GM19035 (cell line): ENCODE measurements around the gene ARID2.

ENCODE experiments used
- ATAC-seq: cut with Tn5 transposase; IDR thresholded peaks from one replicate; pipeline ENCODE4 v1.9.1; 2021; ENCODE audit not compliant: unreplicated experiment

ARID2 gene

DNA sequence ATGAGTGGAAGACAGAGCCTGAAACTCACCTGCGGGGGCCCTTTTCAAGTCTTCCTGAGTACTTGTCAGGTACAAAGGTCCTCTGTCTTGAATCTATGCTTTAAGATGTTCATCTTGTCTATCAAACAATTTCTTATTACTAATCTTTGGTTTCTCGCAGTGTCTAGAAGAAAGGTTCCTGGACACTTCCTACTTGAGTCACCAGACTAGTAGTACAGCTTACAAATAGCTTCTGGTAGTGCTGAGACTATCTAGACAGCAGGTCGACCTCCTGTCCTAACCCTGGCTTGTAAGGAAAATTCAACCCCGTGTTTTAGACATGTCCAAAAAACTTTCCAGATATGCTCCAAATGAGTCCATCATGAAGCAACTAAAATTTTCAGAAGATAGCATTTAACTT lies 11.2 kb upstream of the ARID2 start:
- ATAC-seq: no peak

DNA sequence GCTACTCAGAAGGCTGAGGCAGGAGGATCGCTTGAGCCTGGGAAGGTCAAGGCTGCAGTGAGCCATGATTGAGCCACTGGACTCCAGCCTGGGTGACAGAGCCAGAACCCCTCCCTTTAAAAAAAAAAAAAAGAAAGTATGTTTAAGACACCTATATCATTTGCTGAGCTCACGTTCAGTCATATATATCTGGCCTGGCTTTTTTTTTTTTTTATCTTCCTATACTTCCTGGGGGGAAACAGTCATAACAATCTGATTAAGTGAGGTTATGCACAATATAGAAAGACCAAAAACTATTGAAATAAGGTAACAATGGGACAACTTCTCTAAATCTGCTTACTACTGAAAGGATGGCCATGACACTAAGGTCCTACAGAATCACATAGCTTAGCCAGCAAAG lies 9.4 kb upstream of the ARID2 start:
- no peak for ATAC-seq

DNA sequence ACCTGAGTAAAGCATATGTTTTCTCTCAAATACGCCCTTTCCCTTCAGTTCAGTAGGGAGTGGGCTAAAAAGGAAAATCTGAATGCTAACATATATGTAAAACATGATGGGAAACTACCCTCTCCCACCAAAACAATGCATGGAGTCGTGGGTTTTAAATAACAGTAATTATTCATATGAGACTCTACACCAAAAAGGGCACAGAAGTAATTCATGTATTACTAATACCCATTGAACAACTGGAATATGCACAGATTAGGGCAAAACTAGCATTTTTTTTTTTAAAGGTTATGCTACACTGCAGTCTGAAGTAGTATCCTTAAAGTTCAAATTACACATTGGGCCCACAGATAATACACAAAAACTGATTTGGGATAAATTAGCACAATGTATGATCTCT lies 8.1 kb upstream of the ARID2 start:
- ATAC-seq: no peak

DNA sequence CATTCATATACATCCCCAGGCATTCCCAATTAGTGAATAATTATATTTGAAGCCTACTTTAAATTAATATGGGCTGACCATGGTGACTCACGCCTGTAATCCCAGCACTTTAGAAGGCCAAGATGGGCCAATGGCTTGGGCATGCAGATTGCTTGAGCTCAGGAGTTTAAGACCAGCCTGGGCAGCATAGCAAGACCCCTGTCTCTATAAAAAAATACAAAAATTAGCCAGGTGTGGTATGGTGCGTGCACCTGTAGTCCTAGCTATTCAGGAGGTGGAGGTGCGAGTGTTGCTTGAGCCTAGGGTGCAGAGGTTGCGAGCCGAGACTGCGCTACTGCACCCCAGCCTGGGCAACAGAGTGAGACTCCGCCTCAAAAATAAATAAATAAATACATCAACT lies 7.6 kb upstream of the ARID2 start:
- no peak for ATAC-seq

DNA sequence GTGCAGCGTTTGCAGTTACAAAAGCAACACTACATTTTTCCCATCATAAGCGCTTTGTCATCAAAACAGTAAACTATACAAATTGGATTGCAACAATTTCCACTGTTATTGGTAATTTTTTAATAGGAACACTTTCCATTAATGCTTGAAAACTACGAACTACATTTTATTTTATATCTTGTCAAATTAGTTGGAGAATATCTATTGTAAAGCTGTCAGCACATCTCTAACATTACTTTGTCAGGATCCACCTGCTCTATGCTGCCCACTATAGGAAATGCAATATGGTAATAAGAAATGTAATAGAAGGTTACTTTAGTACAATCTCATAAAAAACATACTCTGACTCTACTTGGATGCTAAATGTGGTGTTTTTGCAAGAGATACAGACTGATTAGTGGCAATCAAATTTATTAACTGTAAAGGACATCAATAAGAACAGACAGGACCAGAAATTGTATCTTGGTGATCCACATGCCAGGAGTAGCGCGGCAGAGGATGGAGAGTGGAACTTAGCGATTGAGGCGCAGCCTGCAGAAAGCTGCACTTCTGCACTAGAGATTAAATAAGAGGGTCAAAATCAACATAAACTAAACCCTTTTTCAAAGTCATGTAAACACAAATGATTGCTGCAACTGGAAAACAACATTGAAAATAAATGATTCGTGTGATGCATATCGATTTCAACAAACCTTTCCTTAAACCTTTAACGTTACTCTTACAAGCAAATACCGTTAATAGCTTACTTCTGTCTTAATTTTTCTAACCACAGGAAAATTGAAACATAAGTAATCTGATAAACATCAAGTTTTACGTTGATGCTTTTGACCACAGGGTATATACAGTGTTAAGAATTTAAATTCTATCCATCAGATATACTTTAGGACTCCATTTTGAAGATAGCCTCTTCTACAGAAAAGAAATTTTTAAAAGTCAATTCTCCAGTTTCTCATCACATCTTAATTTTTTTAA lies 3.6 kb upstream of the ARID2 start:
- ATAC-seq: no peak

DNA sequence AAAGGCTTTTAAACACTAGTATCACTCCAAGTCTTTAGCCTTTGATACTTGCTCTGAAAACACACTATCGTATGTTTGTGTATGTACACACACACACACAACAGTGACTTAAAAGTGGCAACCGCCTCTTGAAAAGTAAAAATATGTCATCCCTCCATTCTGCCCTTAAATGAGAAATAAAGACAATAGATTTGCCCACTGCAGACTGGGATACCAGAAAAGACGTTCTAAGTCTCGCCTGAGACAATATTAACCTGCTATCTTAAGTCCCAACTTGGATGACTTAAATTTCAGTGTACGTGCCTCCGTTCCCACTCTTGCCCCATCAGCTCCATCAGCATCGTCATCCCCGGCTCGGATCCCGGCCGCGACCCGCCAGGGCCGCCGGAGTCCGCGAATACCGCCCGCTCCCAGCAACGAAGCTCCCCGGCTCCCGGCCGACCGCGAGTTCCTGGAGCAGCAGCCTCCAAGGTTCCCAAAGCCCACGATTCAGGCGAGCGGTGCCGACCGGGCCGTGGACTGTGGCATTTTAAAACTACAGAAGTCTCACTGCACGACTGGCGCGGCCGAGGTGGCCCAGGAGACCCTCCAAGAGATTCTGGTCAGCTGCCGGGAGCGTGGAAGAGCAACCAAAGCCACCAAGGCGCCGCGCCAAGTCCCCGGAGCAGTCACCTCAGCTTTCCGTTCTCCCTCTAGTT lies 2.8 kb upstream of the ARID2 start:
- ATAC-seq: no peak

DNA sequence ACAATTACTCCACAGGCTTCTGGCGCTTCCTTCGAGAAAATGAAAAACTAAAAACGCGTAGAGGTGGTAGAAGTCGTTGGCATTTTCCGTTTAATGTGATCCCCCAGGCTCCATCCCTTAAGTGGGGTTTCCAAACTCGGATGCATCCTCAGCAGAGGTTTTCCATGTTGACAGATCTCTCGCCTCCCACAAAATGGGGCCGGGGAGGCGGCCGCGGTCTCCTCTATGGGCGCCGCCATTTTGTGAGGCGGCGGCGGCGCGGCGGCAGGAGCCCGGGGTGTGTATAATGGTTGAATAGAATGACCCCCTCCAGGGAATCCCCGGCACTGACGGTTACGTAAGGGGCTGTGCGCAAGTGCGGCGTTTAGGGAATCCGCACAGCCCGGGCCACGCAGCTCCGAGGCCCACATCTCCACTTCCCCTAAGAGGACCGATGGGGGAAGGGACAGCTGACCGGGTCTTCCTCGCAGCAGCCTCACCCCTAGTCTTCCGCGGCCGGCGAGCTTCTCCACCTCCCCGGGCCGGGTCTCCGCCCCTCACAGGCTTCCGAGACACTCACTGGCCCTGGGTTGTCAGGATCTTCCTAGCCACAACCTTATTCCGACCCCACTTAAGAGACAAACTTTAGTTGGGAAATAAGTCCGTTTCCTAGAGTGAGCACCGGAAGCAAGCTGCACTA lies 2.1 kb upstream of the ARID2 start:
- peak; percentile 49 for ATAC-seq

DNA sequence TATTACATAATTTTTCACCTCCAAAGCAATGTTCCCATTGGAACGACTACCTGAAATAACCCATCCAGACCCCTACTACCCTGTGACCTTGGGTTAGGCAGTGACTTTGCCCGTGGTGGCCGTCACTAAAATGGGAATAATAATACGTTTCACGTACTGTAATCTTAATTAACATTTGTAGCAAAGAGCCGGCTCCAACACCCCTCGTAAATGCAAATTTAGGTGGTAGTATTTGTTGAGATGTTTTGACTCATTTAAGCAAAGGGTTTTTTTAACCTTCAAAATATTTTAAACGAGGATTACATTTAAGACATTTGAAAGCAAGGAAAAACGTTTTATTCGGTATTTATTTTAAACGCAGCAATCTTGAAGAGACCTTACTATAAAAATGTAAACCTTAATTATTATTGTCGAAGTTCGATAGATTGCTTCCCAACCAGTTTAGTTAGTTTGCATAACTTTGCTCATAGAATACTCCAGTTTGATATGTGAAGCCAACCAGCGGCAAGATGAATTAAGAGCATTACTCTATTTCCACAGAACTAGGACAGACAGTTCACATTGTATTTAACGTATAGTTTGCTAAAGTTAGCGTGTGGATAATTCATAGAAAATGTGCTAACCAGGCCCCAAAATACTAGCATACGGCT lies 1.4 kb upstream of the ARID2 start:
- no peak for ATAC-seq

DNA sequence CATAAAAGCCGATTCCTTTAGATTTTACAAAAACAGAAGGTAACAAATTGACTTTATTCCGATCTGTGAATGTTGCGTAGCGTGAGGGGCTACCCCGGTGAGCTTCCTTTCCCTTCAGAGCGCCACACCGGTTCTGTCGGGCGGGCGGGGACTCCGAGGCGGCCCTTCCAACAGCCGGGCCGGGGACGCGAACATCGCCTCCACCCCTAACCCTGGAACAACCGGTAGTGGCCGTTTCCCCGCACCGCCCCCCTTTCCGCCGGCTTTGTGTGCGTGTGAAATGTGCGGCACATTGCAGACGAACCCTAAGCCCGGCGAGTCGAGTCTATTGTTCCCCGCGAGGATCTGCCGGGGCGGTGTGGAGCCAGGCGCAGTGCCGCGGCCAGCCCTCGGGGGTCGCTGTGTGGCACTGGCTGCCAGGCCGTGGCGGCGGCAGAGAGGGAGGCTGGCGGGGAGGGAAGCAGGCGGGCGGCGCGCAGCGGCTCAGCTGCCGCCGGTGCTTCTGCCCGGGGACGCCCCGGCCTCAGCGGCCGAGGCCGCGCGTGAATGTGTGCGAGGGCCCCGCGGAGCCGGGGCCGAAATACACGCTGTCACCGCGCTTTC lies 775 bp upstream of the ARID2 start:
- ATAC-seq: peak; percentile 56

DNA sequence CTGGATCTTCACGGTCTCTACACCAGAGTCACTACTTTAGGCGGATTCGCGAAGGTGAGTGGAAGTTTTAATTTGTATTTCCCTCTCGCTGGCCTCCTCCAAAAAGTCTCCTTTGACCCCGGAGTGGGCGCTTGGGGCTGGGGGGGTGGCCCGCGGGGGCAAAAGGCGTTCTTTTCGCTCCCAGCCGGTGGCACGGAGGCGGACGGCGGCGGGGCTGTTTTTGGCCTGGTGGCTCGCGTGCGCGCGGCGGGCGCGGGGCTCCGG lies 510 bp downstream of the ARID2 start:
- no peak for ATAC-seq

DNA sequence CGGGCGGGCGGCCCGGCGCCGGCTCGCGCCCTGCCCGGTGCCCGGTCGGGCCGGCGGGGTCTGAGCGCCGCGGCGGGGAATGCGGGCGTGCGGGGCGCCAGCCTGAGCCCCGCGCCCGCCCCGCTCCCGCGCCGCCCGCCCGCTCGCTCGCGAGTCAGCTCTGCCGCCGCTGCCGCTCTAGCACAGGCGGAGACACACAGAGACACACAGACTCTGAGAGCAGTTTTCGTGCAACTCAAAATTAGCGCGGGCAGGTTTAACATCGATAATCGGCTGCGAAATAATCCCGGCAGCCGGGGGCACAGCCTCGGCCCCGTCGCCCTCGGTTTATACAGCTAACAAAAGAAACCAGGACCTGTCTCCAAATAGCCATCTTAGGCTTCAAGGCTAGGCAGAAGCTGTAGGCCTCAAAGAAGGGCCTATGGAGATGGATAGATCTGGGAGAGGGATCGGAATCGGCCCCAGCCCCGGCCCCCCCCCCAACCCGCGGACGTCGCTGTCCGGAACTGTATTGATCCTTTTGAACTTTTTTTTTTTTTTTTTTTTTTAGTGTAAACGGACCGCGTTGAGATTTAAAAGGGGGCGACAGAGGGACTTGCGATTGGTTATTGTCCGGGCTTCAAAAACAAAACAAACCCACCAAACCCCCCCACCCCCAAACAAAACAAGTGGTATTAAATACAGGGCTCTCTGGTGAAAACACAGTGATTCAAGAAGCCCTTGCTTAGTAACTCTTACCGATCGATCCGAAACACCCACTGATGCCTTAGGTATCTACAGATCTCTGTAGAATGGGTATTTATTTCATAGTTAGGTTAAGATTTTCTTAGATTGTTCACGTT lies 1.1 kb downstream of the ARID2 start:
- no peak for ATAC-seq

DNA sequence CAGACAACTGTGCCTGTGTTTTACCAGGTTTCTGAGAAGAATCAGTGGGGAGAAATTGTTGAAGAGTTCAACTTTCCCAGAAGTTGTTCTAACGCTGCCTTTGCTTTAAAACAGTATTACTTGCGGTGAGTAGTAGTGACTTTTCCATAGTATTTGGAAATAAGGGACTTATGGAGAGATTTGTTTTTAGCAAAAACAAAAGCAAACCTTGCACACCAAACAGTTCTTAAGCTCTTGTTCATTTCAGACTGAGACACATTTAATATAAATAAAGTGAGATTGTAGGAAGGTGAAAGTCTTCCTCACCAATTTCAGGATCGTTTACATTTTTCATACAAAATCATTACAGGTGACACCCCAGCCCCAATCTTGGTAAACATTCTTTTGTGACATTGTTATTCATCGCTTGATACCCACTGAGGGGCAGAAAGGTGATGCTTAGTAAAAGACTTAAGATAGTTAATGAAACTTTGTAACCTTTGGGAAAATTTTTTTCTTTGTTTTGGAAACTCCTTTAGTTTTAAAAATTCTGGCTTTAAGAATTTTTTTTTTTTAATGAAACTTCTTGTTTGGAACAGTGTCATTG lies 1.8 kb downstream of the ARID2 start:
- no peak for ATAC-seq

DNA sequence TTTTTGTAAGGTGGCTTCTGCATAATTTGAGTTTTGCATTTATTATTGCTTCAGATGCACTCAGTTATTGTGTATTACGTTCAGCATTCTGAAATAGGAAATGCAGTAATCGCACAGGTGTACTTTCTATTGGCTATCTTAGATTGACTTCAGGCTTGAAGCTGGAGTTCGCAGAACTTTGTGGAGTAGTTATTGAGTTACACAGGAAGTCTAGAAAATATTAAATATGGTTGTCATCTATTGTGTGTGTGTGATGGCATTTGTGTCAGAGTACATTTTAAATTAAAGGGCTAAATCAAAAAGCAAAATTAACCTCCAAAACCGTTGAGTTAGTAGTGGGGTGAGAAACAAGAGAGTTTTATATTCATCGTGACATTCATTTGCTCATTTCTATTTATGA lies 2.7 kb downstream of the ARID2 start:
- ATAC-seq: no peak

DNA sequence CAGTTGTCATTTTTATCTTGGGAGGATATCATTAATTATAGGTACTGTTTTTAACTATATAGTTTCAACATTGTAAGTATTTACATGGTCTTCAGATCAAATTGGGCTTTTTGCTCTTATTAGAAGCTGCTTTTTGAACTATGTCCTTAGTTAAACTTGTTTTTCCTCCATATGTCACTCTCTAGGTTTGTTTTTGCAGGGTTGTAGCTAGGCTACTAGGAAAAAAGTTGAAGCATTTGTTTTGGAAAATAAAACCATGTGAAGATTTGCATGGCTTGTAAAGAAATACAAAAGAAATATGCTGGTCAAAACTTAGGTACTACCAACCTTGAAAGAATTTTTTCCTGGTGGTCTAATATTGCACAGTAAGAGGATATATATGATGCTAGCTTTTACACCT lies 3.4 kb downstream of the ARID2 start:
- ATAC-seq: no peak

DNA sequence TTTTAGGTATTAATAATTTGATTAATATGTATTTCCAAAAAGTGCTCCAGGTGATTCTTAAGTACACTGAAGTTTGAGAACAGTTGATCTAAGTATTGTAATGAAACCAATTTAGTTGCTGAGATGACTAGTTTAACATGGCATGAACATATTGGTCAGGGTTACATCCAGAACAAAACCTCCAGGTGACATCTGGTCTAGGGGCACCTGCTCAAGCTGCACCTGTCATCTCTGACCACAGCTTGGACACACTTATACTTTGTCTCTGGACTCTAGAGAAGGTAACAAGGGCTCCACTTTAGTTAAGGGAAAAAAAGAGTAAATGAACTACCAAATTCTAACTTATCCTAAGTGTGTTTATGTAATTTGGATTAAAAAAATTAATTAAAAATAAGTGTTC lies 8.1 kb downstream of the ARID2 start:
- ATAC-seq: no peak

DNA sequence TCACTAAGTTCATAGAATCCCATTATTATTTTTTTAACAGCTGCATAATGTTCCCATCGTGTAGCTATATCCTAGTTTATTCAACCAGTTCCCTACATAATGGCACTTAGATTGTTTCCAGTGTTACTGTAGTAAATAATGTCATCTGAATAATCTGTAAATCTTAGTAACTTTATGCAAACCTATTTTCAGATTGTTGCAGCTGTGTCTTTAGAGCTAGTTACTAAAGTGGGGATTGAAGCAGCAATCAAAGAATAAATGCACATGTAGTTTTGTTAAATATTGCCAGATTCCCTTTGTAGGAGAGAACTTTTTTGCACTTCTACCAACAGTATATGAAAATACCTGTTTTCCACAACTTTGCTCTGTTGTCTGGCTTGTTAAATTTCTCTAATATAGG lies 13.1 kb downstream of the ARID2 start:
- ATAC-seq: no peak

DNA sequence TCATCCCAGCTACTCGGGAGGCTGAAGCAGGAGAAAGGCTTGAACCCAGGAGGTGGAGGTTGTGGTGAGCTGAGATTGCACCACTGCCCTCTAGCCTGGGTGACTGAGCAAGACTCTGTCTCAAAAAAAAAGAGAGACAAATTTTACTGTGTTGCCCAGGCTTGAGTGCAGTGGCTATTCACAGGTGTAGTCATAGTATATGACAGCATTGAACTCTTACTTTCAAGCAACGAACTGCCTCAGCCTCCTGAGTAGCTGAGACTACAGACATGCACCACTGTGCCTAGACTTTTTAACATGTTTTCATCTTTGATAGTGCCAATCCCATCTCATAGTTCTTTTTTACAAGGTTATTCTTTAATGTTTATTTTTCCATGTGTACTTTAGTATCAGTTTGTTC lies 13.7 kb downstream of the ARID2 start:
- ATAC-seq: no peak

DNA sequence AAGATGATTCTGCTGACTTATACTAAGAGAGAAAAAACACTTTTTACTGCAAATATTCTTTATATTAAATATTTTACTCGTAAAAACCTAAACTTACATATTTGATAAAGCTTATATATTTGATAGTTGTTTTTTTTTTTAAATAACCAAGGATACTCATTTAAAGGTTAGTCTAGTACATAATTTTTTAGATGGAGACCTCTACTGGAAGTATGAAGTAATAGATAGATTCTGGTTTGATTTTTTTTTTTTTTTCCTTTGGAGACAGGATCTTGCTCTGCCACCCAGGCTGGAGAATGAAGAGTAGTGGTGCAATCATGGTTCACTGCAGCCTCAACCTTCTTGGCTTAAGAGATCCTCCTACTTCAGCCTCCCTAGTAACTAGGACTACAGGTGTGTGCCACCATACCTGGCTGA lies 16.4 kb downstream of the ARID2 start:
- no peak for ATAC-seq

DNA sequence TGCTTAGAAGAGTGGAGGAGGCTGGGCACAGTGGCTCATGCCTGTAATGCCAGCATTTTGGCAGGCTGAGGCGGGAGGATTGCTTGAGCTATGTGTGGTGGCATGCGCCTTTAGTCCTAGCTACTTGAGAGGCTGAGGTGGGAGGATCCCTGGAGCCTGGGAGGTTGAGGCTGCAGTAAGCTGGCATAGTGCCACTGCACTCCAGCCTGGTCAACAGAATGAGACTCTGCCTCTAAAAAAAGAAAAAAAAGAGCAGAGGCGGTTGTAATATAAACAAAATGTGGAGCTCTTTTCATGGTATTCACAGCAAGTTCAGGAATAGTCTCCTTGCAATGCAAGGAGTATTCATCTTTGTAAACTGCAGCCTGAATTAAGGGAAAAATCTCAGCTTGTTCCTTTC lies 27.2 kb downstream of the ARID2 start:
- ATAC-seq: no peak

DNA sequence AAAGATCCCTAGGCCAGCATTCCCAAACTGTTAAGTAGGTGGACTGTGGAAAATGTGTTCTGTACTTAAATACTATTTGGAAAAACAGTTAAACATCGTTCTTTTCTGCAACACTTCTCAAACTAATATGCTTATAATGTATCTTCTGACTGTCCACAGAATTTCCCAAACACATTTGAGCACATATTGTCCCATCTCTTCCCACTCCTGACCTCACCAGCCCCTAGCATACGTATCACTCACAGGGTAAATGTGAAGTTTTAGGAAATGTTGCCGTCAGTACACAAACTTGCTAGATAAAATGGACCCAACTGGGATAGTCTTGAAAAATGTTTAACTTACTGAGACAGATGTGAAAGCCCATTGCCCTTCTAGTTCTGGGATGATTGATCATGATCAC lies 27.7 kb downstream of the ARID2 start:
- ATAC-seq: no peak
